Astrocyte of the spinal cord (primary cell): Measurements from ENCODE around the gene IFT88.
A peak's percentile ranks its signal among the peaks of the same experiment; 100 is the strongest.

Experiments
- DNase-seq: peaks from one replicate; pipeline ENCODE4 v3.0.0; 2011; ENCODE audit warnings: low read depth, low spot score
- H3K4me3 ChIP-seq: 2 replicates; pipeline ENCODE4 v1.5.1; 2011; ENCODE audit warnings: low read depth, mild to moderate bottlenecking, low read length, moderate library complexity
- in situ Hi-C: cut with HindIII; loops from 2 replicates; pipeline ENCODE4 v1.10.0; 2017; ENCODE audit warnings: low sequenced_read_pairs
- TF ChIP-seq, protein P1 (sequence below): IDR thresholded peaks from 2 replicates; pipeline ENCODE4 v1.5.1; 2012; ENCODE audit warnings: low read depth, mild to moderate bottlenecking, low read length, inconsistent platforms

The IFT88 gene

DNA sequence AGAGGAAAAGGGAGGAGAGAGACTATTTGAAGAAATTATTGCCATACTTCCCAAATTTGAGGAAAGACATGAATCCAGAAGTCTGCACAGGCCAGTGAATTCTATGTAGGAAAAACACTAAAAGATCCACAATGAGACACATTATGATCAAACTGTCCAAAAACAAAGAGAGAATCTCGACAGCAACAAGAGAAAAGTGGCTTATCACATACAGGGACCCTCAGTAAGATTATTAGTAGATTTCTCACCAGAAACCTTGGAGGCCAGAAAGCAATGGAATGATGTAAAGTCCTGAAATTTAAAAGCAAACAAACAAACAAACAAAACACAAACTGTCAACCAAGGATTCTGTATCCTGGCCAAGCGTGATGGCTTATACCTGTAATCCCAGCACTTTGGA is 80.8 kb downstream of the IFT88 start:
- TF ChIP-seq, protein P1, sequence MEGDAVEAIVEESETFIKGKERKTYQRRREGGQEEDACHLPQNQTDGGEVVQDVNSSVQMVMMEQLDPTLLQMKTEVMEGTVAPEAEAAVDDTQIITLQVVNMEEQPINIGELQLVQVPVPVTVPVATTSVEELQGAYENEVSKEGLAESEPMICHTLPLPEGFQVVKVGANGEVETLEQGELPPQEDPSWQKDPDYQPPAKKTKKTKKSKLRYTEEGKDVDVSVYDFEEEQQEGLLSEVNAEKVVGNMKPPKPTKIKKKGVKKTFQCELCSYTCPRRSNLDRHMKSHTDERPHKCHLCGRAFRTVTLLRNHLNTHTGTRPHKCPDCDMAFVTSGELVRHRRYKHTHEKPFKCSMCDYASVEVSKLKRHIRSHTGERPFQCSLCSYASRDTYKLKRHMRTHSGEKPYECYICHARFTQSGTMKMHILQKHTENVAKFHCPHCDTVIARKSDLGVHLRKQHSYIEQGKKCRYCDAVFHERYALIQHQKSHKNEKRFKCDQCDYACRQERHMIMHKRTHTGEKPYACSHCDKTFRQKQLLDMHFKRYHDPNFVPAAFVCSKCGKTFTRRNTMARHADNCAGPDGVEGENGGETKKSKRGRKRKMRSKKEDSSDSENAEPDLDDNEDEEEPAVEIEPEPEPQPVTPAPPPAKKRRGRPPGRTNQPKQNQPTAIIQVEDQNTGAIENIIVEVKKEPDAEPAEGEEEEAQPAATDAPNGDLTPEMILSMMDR: no peak
- in situ Hi-C loops: no loop called here
- no peak overlapping the region for H3K4me3 ChIP-seq

DNA sequence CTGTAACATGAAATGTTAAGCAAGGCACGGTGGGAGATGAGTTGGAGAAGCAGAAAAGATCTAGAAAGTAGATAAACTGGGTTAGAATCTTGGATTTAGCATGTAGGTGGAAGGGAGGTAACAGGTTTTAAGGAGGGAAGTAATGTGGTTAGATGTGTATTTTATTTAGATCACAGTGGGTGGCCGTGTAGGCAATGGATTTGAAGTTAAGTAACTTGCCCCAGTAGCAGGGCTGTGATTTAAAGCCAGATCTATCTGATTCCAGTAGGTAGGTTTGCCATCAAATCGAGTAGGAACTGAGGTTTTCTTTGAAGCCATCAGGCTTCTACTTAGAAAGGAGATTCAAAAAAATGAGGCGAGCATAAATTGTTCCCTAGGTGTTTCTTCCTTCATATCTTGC is 86.0 kb downstream of the IFT88 start:
- DNase-seq: no peak
- in situ Hi-C loops: no loop called here
- TF ChIP-seq, protein P1: no peak
- H3K4me3 ChIP-seq: no peak overlapping the region

More for the DNA sequence above, 80.8 kb downstream of the IFT88 start:
- DNase-seq: no peak

DNA sequence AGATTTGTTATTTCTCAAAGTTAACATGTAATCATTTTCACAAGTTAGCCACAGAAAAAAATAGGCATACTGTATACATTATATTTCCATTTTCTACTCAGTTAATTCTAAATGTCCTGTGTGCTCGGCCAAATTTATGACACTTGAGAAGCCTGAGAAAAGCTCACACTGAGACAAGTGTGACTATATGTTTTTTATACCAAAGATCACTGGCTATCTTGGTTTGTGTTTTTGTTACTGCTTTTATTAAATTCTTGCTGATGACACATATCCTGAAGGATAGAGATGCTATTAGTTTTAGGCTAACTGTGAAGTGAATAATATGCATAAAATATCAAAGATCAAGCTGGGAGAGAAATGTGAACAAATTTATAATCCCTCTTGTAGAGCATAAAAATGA is 87.2 kb downstream of the IFT88 start:
- in situ Hi-C loops: no loop called here
- TF ChIP-seq, protein P1: no peak
- H3K4me3 ChIP-seq: no peak overlapping the region
- DNase-seq: peak; percentile 59

DNA sequence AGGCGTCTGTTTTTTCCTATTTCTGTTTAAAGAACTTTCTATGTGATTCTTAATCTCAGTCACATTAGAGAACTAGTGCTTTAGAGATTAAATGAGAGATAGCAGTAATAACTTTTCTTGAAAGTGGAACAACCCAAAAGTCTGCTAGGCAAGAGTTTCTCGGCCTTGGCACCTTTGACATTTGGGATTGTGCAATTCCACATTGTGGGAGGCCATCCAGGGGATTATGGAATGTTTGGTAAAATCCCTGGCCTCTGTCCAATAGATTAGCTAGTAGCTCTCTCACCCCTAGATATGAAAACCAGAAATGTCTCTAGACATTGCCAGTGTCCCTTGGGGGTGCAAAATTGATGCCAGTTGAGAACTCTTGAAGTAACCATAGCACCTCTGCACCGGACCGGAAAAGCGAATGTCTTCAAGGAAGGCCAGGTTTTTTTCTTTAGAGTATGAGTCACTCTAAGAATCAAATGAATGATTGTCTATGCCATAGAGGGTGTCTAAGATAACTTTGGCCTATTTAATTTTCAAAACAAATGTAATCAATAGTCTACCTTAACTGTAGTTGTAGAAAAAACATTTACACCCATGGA is 91.6 kb downstream of the IFT88 start:
- H3K4me3 ChIP-seq: no peak overlapping the region
- TF ChIP-seq, protein P1: no peak
- in situ Hi-C loops: no loop called here
- no peak for DNase-seq

DNA sequence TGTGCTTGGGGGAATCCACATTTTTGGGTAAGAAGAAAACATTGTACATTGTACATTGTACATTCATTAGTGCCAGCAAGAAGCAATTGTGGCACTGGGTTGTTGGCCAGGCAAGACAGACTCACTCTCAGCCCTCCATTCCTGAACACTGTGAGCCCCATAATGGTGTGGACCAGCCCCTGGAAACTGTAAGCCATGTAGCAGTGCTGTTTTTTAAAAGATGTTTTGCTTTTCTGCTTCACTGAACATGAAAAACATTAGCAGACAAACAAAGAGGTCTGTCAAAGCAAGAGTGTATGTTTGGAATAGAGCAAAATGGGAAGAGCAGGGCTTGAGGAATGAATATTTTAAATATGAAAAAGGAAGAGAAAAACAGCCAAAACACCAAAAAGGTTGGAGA is 97.4 kb downstream of the IFT88 start:
- H3K4me3 ChIP-seq: no peak overlapping the region
- DNase-seq: no peak
- TF ChIP-seq, protein P1: no peak
- in situ Hi-C loops: no loop called here

DNA sequence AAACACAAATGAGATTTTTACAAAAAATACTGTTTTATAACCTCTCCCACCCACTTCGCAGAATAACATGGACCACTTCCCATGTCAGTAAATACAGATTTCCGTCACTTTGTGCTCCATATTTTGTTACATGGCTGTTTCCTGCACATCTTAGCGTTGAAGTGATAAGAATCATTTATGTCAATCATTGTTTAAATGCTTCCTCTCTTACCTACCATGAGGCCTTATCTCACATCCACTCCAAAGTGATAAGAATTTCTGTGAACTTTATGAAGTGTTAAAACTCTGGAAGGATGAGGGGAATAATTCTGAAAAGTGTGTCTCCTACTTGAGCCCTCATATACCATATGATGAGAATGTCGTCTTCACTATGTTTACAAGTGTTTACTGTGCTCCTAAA is 100.0 kb downstream of the IFT88 start:
- no peak overlapping the region for H3K4me3 ChIP-seq
- in situ Hi-C loops: no loop called here
- DNase-seq: no peak
- TF ChIP-seq, protein P1: no peak

DNA sequence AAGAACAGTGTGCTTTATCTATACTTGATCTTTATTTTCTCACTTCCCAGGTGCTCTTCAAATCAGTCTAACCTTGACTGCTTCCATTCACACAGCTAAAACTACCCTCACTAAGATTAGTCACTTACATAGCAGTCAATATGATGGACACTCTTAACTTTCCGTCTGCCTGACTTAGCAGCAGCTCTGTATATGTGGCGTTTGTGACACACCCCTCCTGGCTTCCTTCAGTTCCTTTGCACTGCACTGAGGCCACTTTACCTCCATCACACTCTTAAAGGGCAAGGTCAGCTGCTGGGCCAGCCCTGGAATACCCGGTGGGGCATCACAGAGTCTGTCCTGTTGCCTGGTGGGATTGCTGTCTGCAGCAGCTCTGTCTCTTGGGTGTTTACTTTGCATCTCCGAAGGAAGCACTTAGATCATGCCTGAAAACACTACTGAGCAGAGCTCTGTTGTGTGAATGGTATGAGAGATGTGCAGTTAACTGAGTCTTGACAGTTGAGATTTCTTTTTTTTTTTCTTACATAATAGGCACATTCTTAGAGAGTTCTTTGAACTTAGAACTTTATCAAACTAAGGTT is 101.0 kb downstream of the IFT88 start:
- TF ChIP-seq, protein P1: no peak
- no peak for DNase-seq
- in situ Hi-C loops: no loop called here
- no peak overlapping the region for H3K4me3 ChIP-seq
